Ovary (tissue), 3 donors: ENCODE measurements around the gene UBN2.

Source experiments
- EP300 ChIP-seq: sonication (generic); formaldehyde crosslinking; IDR thresholded peaks from one replicate; pipeline ENCODE4 v1.6.1; 2017; ENCODE audit warnings: antibody characterized with exemption
- POLR2A ChIP-seq: fragments of 450-650 bp; IDR thresholded peaks from one replicate; pipeline ENCODE4 v1.6.1; 2017; ENCODE audit warnings: antibody characterized with exemption, mild to moderate bottlenecking, moderate library complexity
- TF ChIP-seq, protein P1 (sequence below), 3 donors: fragments of 450-650 bp in 2 of 3; fragments of 200-600 bp in 1 of 3; IDR thresholded peaks; one replicate each; pipeline versions ENCODE4 v1.5.1 to v1.8.0; 2016 to 2022; ENCODE audit warnings: antibody characterized with exemption in 3 of 3, mild to moderate bottlenecking in 1 of 3
- donor health status: DM: no; HTN: no; CAD: no.

DNA sequence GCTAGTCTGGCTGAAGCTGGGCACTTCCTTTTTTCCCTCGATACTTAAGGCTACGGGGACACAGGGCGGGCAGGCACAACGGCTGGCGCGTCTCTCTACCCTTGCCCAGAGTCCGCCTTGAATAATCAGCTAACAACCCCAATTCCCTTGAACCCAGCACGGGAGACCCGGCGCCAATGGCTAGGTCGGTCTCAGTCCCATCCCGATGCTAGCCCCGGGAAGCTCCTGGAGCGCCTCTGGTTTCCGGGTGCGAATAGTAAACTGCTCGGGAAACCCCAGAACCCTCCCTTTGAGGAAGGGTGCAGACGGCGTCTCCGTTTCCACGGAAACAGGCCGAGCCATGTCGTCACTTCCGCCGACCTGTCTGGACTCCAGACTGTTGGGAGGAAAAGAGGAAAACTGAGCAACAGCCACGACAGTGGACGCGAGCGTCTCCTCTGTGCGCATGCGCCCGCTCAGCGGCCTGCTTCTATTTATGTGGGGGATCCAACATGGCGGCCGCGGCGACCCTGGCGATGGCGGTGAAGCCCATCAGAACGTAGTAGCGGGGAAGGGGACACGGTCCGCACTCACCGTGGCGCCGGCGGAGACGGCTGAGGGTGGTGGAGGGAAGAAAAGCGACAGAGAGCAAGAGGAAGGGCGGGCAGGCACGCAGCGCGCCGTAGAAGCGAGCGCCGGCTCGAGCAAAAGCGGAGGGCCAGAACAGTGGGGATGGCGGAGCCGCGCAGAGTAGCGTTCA lies at the start of gene UBN2:
- TF ChIP-seq, protein P1, sequence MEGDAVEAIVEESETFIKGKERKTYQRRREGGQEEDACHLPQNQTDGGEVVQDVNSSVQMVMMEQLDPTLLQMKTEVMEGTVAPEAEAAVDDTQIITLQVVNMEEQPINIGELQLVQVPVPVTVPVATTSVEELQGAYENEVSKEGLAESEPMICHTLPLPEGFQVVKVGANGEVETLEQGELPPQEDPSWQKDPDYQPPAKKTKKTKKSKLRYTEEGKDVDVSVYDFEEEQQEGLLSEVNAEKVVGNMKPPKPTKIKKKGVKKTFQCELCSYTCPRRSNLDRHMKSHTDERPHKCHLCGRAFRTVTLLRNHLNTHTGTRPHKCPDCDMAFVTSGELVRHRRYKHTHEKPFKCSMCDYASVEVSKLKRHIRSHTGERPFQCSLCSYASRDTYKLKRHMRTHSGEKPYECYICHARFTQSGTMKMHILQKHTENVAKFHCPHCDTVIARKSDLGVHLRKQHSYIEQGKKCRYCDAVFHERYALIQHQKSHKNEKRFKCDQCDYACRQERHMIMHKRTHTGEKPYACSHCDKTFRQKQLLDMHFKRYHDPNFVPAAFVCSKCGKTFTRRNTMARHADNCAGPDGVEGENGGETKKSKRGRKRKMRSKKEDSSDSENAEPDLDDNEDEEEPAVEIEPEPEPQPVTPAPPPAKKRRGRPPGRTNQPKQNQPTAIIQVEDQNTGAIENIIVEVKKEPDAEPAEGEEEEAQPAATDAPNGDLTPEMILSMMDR (IDR thresholded peaks at IDR 0.05) = no peak
- TF ChIP-seq POLR2A = peak; percentile 39
- TF ChIP-seq EP300 = no peak
